Measurements from ENCODE around the gene PNKP.

DNA sequence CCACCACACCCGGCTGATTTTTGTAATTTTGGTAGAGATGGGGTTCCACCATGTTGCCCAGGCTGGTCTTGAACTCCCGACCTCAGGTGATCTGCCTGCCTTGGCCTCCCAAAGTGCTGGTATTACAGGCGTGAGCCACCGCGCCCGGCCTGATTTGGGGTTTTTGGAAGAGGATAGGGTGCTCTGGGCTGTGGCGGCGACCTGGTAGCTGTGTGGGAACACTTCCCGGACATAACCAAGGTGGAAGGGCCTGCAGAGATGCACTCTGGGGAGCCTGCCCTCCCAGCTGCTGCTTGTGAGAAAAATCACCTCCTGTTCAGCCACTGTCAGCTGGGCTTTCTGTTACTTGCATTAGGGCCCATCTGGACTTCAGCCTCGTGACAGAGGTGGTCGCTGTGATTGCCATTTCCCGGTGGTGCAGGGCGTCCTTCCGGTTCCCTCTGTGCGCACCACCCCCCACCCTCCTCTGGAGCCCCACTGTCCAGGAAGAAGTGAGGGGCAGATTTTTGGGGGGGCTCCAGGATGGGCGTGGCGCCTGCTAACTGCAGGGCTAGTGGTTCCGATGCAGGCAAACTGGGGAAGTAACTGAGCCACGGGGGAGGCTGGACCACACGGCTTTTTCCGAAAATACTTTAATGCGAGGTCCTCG is 21.8 kb upstream of the PNKP start:
- no peak for TF ChIP-seq EZH2phosphoT487 (IDR thresholded peaks at IDR 0.05; ENCODE audit: borderline replicate concordance, low read length)
- TF ChIP-seq, protein P1, sequence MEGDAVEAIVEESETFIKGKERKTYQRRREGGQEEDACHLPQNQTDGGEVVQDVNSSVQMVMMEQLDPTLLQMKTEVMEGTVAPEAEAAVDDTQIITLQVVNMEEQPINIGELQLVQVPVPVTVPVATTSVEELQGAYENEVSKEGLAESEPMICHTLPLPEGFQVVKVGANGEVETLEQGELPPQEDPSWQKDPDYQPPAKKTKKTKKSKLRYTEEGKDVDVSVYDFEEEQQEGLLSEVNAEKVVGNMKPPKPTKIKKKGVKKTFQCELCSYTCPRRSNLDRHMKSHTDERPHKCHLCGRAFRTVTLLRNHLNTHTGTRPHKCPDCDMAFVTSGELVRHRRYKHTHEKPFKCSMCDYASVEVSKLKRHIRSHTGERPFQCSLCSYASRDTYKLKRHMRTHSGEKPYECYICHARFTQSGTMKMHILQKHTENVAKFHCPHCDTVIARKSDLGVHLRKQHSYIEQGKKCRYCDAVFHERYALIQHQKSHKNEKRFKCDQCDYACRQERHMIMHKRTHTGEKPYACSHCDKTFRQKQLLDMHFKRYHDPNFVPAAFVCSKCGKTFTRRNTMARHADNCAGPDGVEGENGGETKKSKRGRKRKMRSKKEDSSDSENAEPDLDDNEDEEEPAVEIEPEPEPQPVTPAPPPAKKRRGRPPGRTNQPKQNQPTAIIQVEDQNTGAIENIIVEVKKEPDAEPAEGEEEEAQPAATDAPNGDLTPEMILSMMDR (IDR thresholded peaks at IDR 0.05; ENCODE audit: low read depth, low read length, poor library complexity, severe bottlenecking): no peak
